HG03039 (cell line): Measurements from ENCODE around the gene NCOR1.
"Not testable (repeated sequence)": the region's sequence is repeated elsewhere in the genome, so short reads cannot be mapped to it uniquely, and the experiment has no call there.

Experiments
- ATAC-seq: cut with Tn5 transposase; IDR thresholded peaks from one replicate; pipeline ENCODE4 v1.9.1; 2021; ENCODE audit warnings: mild to moderate bottlenecking, moderate library complexity; ENCODE audit not compliant: unreplicated experiment

Gene NCOR1

DNA sequence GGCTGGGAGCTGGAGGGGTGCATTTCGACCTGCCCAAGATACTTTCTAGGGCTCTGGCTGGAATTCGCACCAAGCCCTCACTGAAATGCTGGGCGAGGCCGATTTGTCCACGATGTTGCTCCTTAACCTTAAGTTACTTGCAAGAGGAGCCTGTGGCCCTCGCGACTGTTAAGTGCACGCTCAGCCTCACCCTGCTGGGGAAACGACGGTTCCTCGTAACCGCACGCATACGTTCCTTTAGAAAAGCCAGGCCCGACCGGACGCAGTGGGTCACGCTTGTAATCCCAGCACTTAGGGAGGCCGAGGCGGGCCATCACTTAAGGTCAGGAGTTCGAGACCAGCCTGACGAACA, 607 bp upstream of the NCOR1 start:
- no peak for ATAC-seq

DNA sequence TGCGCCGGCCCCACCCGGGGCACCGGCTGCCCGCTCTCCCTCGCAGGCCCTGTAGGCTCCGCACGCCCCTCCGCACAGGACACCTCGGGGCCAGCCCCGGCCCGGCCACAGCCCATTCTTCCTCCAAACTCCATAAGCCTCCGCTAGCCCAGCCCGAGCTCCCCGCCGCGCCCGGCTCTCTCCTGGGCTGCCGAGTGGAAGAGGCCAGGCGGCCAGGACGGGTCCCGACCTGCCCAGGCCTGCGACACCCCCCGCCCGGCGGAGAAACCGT, 397 bp downstream of the NCOR1 start:
- peak; percentile 31 for ATAC-seq

DNA sequence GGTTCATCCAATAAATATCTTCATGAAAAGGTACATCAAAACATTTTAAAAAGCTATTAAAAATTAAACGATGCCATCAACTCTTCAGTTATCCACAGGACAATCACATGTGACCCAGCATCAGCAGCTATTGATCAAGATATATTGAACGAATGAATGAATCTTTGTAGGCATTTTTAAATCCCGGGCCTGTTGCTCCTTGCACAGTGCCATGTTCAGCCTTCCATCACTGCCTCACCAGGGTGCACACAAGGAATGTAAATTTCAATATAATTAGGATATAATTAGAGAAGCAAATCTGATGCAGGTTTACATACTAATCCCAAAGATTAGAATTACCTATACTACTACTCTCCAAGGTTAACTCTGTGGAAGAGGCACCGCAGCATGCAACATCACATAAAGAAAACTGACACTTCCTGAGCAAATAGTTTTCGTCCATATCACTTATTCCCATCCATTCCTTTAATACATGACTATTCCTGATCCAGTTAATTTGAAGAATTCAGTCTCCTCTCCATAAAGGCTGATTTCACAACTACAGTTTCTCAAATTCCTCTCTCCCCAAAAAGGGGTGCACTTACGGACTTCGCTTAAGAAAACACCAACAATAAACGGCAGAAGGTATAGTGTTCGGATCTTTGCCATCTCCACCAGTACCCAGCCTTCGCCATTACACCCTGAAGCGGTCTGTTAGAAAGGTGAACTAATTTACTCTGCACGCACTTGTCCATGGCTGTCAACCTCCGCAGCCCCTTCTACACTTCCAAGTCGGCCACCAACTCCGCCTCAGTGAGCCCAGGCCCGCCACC, 938 bp downstream of the NCOR1 start:
- peak; percentile 5 for ATAC-seq

DNA sequence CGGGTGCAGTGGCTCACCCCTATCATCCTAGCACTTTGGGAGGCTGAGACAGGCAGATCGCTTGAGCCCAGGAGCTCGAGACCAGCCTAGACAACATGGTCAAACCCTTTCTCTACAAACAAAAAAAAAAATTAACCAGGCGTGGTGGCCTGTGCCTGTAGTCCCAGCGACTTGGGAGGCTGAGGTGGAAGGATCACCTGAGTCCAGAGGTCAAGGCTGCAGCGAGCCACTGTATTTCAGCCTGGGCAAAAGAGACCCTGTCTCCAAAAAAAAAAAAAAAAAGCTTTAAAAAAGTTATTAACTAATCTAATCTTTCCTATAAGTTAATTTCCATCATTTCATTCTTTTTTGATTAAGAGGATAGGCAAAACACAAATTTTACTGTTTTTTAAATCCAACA, 2.5 kb downstream of the NCOR1 start:
- no peak for ATAC-seq

DNA sequence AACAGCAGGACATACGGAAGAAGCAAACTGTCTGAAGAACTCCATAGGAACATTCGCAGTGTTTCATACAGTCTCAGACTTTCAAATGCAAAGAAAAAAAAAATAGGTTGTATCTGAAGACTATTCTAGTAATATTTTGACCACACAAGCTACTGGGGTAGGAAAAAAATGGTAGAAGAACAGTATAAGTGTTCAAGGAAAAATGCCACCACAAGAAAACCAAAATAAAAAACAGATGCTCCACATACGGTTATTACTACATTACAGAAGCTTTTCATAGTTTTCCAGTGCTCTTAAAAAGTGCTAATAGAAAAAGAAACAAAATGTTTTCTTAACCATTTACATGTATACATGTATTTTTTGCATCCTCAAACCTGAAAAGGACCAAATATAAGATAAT, 3.7 kb downstream of the NCOR1 start:
- no peak for ATAC-seq

DNA sequence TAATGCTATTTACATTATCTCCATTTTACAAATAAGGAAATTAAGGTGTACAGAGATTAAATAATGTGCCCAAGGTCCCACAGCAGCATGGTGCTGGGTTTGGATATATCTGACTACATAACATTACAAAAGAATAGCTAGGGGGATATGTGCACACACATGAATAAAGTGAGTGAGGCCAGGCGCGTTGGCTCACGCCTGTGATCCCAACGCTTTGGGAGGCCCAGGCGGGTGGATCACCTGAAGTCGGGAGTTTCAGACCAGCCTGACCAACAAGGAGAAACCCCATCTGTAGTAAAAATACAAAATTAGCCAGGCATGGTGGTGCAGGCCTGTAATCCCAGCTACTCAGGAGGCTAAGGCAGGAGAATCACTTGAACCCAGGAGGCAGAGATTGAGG, 10.6 kb downstream of the NCOR1 start:
- ATAC-seq, result not testable (repeated sequence)

DNA sequence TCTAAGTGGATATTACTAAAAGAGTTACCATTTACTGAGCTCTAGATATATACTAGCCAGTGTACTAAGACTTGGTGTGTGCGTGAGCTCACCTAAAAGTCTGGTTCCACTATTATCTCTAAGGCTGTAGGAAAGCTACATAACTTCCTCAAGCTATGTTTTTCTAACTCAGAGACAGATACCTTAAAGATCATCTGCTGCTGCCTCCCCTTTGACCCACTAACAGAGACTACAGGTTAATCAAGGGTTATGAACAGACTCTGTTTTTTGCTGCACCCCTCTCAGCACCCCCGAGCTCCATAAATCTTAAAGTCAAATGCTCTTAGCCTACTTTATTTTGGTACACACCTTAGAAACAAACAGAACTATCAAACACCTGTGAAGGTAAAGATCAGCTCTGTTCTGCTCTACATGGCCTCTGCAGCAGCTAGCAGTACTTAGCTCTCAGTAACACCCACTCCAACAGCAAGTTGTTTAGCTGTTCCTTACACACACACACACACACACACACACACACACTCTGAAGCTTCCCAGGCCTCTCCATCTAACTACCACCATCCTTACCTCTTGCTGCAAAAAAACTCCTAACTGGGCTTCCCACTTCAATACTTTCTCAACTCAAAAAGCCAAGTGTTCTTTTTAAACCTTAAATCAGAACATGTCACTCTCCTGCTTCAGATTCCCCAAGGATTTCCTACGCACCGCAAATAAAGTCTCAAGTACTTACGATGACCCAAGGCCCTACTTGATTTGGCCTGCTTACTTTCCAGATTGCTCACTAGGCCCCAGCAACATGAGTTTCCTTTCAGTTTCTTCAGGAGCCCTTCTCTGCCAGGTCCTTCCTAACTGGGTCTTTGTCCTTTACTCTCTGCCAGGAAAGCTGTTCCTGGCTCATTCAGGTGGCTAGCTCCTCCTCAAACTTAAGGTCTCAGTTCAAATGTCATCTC, 12.5 kb downstream of the NCOR1 start:
- ATAC-seq, result not testable (repeated sequence)

DNA sequence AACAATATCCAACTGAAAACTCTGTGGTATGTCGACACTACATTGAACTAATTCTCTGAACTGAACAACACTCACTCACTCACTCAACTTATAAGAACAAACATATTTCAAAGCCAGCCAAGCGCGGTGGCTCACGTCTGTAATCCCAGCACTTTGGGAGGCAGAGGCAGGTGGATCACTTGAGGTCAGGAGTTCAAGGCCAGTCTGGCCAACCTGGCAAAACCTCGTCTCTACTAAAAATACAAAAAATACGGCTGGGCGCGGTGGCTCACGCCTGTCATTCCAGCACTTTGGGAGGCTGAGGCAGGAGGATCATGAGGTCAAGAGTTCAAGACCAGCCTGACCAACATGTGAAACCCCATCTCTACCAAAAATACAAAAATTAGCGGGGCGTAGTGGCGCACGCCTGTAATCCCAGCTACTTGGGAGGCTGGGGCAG, 13.6 kb downstream of the NCOR1 start:
- ATAC-seq, result not testable (repeated sequence)

DNA sequence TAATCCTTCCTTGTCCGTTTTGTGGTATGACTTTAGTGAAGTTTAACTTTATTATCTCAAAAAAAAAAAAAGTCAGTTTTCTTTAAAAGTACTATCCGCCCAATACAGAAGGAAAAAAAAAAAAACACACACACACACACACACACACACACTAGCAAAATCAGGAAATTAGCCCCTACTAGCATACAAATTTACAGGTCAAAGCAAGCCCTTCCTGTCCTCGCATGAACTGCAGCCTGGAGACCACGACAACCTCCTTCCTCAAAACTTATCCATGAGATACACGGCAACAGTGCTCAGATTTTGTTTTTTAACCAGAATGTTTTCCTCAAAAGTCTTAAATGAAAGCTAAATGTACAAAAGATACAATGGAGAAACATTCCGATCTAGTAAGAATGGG, 16.2 kb downstream of the NCOR1 start:
- ATAC-seq, result no peak

DNA sequence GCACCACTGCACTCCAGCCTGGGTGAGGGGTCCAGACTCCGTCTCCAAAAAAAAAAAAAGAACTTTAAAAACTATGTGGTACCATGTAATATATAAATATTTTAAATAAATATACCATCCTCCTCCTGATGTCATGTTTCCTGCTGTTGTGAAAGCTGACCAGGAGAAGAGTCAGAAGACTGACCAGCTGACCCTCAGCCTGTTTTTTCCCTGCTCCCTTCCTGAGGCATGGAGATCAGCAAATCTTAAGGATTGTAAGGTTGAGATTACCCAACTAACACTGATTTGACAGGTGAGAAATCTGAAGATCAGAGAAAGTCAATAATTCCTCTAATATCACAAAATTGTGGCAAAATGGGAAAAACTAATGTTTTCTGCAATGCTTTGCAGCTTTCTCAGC, 18.1 kb downstream of the NCOR1 start:
- no peak for ATAC-seq

DNA sequence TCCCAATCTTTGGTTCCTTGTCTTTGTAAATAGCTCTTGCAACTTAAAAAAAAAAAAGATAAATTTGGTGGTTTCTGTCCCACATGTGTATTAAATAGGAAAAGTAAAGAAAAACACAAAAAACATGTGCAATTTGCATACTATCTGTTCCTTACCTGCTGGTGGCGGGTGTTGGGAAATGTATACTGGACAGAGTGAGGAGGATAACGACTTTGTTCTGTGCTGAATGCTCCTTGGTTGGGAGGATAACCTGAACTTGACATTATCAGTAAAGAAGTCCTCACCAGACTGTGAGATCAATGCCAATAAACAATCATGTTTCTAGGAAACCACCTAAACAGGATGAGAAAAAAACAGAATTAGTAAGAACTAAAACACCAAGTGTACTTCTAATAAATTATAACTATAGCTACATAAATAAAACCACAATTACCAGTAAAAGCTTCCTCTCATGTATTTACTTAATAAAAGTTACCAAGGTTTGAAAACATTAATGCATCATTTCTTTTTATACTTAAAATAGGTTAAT, 21.0 kb downstream of the NCOR1 start:
- ATAC-seq, result not testable (repeated sequence)

DNA sequence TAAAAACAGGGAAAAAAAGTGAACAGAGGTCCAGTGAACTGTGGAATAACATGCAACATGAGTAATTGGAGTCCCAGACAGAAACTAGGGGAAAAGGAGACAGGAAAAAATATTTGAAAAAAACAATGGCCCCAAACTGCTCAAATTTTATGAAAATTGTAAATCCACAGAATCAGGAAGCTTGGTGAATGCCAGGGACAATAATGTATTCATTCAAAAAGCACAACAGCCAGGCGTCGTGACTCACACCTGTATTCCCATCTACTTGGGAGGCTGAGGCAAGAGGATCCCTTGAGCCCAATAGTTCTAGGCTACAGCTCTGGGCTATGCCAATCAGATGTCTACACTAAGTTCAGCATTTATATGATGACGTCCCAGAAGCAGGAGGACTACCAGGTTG, 23.7 kb downstream of the NCOR1 start:
- no peak for ATAC-seq

DNA sequence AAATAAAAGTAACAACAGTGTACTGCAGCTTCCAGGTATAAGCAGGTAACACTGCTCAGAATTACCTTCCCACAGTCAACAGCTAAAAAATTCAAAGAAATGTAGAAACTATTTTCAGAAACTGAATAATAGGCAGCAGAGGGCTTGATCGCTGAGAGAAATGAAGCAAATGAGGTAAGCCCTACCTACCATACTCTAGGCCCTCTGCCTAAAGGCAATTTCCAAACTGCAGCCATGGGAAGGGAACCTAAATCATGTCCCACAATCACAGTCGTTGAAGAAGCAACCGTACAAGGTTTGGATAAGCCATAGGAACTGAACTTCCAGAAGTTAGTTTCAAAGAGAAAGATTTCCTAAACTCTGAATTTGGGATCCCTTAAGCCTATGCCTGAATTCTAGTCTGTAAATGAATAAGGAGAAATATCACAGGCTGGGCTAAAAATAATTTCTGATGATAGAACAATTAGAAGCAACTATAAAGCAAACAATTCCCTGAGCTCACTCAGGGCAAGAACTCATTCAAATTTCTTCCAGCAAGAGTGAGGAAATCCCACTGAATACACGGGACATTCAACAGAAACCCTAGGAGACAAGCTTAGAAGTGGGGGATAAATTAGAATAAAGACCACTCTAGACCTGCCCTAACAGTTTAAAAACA, 24.5 kb downstream of the NCOR1 start:
- ATAC-seq, result no peak

DNA sequence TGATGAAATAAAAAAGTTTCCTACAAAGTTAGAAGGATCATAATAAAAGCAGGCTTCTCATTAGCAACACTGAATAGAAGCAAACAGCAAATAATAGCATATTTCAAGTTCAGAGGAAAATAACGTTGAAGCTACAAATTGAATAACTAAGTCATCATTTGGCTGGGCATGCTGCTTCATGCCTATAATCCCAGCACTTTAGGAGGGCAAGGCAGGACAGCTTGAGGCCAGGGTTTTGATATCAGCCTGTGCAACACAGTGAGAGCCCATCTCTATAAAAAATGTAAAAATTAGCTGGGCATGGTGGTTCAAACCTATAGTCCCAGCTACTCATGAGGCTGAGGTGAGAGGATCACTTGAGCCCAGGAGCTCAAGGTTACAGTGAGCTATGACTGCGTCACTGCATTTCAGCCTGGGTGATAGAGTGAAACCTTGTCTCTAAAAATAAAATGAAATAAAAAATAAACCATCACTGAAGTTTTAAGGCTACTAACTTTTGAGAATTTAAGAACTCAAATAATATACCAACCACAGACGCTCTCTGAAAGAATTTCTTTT, 25.5 kb downstream of the NCOR1 start:
- no peak for ATAC-seq

DNA sequence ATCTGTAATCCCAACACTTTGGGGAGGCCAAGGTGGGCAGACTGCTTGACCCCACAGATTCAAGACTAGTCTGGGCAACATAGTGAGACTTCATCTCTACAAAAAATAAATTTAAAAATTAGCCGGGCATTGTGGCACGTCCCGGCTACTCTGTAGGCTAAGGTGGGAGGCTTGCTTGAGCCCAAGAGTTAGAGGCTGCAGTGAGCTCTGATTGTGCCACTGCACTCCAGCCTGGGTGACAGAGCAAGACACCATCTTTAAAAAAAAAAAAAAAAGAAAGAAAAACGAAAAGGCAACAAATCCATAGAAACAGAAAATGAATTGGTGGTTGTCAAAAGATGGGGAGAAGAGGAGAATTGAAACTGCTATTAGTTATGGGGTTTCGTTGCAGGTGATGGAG, 27.7 kb downstream of the NCOR1 start:
- ATAC-seq, result no peak

DNA sequence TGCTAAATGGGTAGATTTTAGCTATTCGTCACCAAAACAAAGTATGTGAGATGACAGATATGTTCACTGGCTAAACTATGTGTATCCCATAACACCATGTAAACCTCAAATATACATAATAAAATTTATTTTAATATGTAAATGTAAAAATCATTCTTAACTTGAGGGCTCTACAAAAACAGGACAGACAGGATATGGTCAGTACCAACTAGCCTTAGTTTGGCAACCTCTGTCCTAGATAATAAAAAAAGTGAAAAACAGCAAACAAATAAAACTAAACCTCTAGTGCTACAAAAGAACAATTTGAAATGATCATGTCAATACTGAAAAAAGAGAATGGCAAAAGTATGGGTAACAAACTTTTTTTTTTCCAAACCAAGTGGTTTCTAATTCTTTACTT, 33.8 kb downstream of the NCOR1 start:
- no peak for ATAC-seq

DNA sequence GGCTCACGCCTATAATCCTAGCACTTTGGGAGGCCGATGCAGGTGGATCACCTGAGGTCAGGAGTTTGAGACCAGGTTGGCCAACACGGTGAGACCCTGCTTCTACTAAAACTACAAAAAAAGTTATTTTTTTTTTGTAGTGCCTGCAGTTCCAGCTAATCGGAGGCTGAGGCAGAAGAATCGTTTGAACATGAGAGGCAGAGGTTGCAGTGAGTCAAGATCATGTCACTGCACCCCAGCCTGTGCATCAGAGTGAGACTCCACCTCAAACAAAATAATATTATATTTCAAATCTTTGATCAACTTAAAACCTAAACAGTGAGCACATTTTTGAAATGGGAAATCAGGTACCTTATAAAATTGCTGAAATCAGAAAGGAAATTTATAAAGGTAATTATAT, 36.5 kb downstream of the NCOR1 start:
- no peak for ATAC-seq

DNA sequence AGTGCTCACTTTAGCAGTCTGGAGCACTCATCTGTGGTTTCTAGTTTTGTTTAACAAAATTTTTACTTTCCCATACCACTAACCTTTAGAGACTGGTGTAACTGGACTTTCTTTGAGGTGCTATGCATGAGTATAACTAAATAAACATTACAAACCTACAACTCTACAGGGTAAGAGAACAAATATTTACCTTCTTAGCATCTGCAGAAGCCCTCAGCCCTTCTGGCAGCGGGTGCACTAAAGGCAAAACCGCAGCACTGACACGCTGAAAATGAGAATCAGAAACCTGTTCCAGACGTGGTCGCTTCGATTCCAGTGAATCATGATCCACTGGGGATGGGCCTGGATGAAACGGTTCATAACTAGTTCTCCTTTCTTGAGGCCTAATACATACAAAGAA, 43.7 kb downstream of the NCOR1 start:
- no peak for ATAC-seq

DNA sequence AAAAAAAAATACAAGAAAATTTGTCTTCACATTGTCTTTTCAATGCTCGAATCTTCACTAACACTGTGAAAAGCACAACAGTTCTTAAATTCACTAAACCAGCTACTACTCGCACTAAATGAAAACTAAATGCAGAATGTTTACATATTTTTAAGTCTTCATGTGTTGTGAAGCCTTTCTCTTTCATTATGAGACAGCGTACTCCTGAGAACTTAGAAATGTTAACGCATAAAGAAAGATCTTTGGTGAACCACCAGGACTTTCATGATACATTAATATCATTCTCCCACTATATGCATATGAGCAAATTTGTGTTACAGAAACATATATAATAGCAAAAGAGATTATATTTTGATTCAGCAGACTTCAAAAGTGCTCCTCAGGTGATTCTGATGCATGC, 48.6 kb downstream of the NCOR1 start:
- ATAC-seq, result not testable (repeated sequence)

DNA sequence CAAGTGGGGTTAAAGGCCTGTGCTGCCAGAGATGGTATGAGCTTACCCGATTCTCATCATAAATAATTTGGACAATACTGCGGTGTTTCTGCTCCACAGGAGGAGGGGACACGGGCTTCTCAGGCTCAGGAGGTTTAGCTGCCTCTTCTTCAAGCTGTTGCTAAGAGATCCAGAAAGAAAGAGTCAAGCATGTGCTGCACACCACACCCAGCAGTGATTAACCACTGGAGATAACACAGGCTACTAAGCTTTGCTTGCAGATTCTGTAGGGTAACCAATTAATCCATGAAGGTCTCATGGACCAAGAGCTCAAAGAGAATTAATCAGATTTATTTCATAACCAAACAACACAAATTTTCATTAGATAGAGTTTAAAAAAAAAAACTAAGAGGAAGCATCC, 56.6 kb downstream of the NCOR1 start:
- no peak for ATAC-seq

DNA sequence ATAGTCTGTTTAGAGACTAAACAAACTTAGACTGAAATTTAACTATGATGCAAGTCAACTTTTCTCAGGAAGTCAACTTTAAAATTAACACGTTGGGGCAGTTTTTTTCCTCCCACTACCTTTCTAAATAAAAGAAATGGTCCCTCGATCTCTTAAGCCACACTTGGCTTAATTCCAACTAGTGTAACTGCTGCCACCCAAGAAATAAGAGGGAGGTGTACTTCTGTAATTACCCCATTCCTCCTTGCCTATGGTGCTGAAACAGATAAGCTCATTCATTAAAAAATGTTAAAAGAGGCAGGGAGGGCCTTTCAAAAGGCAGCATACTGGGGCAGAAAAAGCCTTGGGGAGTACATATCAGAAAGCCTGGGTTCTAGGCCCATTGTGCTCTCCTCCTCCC, 59.8 kb downstream of the NCOR1 start:
- ATAC-seq, result no peak
